Smooth muscle cell (in vitro differentiated cells): ENCODE results near the gene TMEM184C. TPM values are rescaled to one million over a fixed set of nuclear protein-coding genes. Genes with fewer than 3 reads are reported as not detected.

Experiments used
- DNase-seq: peaks from one replicate; lab custom pipeline; 2025; ENCODE audit not compliant: unreplicated experiment; lab: John Stamatoyannopoulos, UW
- H2AFZ ChIP-seq: fragments of 200-600 bp; sonication (generic); 2 replicates; pipeline ENCODE4 v1.6.0; 2016; ENCODE audit warnings: antibody characterized with exemption, low read depth, mild to moderate bottlenecking
- H3F3A ChIP-seq: fragments of 200-600 bp; sonication (generic); 2 replicates; pipeline ENCODE4 v1.6.0; 2017; ENCODE audit warnings: antibody characterized with exemption, low read depth
- H3K27ac ChIP-seq: fragments of 200-600 bp; sonication (generic); 2 replicates; pipeline ENCODE4 v1.5.1; 2016; ENCODE audit warnings: low read depth, mild to moderate bottlenecking
- H3K27me3 ChIP-seq: fragments of 200-600 bp; sonication (generic); 2 replicates; pipeline ENCODE4 v1.6.1; 2016; ENCODE audit warnings: low read depth, mild to moderate bottlenecking
- H3K36me3 ChIP-seq: fragments of 200-600 bp; sonication (generic); 2 replicates; pipeline ENCODE4 v1.5.1; 2016; ENCODE audit warnings: low read depth
- H3K4me1 ChIP-seq: fragments of 200-600 bp; sonication (generic); 2 replicates; pipeline ENCODE4 v1.5.1; 2016; ENCODE audit warnings: low read depth
- H3K4me2 ChIP-seq: fragments of 200-600 bp; sonication (generic); 2 replicates; pipeline ENCODE4 v1.6.0; 2016; ENCODE audit warnings: mild to moderate bottlenecking
- H3K4me3 ChIP-seq: fragments of 200-600 bp; sonication (generic); 2 replicates; pipeline ENCODE4 v1.5.1; 2016; ENCODE audit warnings: mild to moderate bottlenecking
- H3K79me2 ChIP-seq: fragments of 200-600 bp; sonication (generic); 2 replicates; pipeline ENCODE4 v1.6.0; 2016; ENCODE audit warnings: low read depth, mild to moderate bottlenecking
- H3K9ac ChIP-seq: fragments of 200-600 bp; sonication (generic); 2 replicates; pipeline ENCODE4 v1.6.0; 2016; ENCODE audit warnings: low read depth
- H3K9me3 ChIP-seq: fragments of 200-600 bp; sonication (generic); replicated peaks from 2 replicates; pipeline ENCODE4 v1.5.1; 2016; ENCODE audit warnings: low read depth
- H4K20me1 ChIP-seq: fragments of 200-600 bp; sonication (generic); 2 replicates; pipeline ENCODE4 v1.6.0; 2016; ENCODE audit warnings: low read depth
- WGBS: methylation state at CpG from one replicate; pipeline ENCODE4 v1.1.7; 2016; ENCODE audit warnings: low lambda C conversion rate; 5-methylcytosine and 5-hydroxymethylcytosine counted together
- polyA plus RNA-seq: library from polyadenylated mRNA; unstranded; fragments of >200 nt; fragmentation: Nextera tagmentation; extraction: Ambion mirVana; gene quantifications from 2 replicates; pipeline ENCODE4 v1.2.1, GENCODE V29; 2016
- total RNA-seq: library from RNA; depleted of rRNA; stranded (reverse); fragments of >200 nt; gene quantifications from 2 replicates; pipeline ENCODE4 v1.2.3, GENCODE V29; 2014
- TF ChIP-seq, protein P1 (sequence below): fragments of 200-600 bp; sonication (generic); IDR thresholded peaks from 2 replicates; pipeline ENCODE4 v1.5.1; 2017; ENCODE audit warnings: borderline replicate concordance, mild to moderate bottlenecking, antibody characterized with exemption; ENCODE audit not compliant: insufficient read depth, poor library complexity, severe bottlenecking

The TMEM184C gene
- total and polyA plus RNA-seq, 2 experiments from 2014 or later: 21.6 to 33.2 TPM

DNA sequence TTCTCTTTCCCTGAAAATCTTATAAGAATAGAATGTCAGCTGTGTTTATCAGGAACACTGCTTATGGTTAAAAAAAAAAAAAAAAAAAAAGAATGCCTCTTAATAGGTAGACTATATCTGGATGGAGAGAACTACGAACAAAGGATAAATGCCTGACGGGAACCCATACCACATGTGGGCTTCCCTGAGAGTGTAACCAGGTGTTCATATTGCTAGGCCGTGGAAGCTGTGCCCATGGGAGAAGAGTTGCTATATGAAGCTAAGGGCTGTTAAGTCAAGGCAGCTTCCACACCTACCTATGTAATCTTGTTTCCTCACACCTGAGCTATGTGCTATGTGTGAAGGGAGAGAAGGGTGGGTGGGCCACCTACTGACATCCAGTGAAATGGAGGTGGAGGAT is 27.3 kb downstream of the TMEM184C start:
- Histone ChIP-seq H3K27me3 (no peaks in the 10 kb centered on the region), H3K79me2 (no peaks in the 10 kb centered on the region), H3K4me2 (no peak overlapping the region), H4K20me1 (peaks cover 4% of the 10 kb centered on the region), H3K9me3 (no peaks in the 10 kb centered on the region), H3K4me1 (no peaks in the 10 kb centered on the region), H3K4me3 (no peak overlapping the region), H3F3A (no peaks in the 10 kb centered on the region), H2AFZ (no peak overlapping the region), H3K36me3 (no peaks in the 10 kb centered on the region), H3K9ac (no peak overlapping the region), H3K27ac (no peak overlapping the region)
- 96% methylated on average over 3 of the region's 3 CpGs for WGBS
- TF ChIP-seq, protein P1, sequence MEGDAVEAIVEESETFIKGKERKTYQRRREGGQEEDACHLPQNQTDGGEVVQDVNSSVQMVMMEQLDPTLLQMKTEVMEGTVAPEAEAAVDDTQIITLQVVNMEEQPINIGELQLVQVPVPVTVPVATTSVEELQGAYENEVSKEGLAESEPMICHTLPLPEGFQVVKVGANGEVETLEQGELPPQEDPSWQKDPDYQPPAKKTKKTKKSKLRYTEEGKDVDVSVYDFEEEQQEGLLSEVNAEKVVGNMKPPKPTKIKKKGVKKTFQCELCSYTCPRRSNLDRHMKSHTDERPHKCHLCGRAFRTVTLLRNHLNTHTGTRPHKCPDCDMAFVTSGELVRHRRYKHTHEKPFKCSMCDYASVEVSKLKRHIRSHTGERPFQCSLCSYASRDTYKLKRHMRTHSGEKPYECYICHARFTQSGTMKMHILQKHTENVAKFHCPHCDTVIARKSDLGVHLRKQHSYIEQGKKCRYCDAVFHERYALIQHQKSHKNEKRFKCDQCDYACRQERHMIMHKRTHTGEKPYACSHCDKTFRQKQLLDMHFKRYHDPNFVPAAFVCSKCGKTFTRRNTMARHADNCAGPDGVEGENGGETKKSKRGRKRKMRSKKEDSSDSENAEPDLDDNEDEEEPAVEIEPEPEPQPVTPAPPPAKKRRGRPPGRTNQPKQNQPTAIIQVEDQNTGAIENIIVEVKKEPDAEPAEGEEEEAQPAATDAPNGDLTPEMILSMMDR: no peak
- no peak for DNase-seq

DNA sequence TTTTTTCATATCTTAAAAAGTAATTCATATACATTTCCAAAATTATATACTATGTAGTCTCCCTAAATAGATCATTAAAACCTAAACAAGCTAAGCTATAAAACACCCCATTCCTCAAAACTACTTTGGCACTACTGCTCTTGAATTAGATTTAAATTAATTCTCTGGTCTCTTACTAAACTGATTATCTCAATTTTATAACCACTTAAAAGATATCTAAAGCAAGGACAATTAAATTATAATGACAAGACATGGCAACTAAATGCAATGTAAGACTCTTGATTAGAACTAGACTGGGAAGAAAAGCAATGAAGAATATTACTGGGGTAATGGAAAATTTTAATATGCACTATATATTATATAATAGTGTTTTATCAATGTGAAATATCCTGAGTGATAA is 27.9 kb downstream of the TMEM184C start:
- Histone ChIP-seq H3K4me3 (no peak overlapping the region), H3K79me2 (no peaks in the 10 kb centered on the region), H3K27ac (no peak overlapping the region), H3K9me3 (no peaks in the 10 kb centered on the region), H4K20me1 (peaks cover 4% of the 10 kb centered on the region), H3K4me2 (no peak overlapping the region), H3K27me3 (no peaks in the 10 kb centered on the region), H2AFZ (no peak overlapping the region), H3K4me1 (no peaks in the 10 kb centered on the region), H3K36me3 (no peaks in the 10 kb centered on the region), H3K9ac (no peak overlapping the region), H3F3A (no peaks in the 10 kb centered on the region)
- no peak for DNase-seq
- TF ChIP-seq, protein P1: no peak

DNA sequence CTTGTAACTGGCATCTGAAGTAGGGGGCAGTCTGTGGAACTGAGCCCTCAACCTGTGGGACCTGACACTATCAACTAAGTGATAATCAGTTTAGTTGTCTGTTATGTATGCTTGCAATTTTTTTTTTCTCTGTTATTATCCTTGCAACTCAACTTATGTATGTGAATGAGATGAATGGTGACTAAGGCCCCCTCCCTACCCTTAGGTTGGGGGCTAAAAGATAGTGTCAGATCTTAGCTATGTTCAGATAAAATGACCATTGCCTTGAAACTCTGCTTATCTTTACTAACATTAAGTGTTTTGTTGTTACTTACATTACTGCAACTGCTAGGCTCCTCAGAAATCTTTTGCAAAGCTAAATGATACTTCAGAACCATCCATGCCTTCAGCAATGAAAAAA is 31.5 kb downstream of the TMEM184C start:
- Histone ChIP-seq H4K20me1 (peaks cover 4% of the 10 kb centered on the region), H3K9me3 (no peaks in the 10 kb centered on the region), H3F3A (no peaks in the 10 kb centered on the region), H3K27me3 (no peaks in the 10 kb centered on the region), H2AFZ (no peak overlapping the region), H3K4me2 (no peak overlapping the region), H3K4me3 (no peak overlapping the region), H3K4me1 (no peaks in the 10 kb centered on the region), H3K27ac (no peak overlapping the region), H3K9ac (no peak overlapping the region), H3K79me2 (peaks cover 12% of the 10 kb centered on the region), H3K36me3 (no peaks in the 10 kb centered on the region)
- TF ChIP-seq, protein P1: no peak
- DNase-seq: no peak

DNA sequence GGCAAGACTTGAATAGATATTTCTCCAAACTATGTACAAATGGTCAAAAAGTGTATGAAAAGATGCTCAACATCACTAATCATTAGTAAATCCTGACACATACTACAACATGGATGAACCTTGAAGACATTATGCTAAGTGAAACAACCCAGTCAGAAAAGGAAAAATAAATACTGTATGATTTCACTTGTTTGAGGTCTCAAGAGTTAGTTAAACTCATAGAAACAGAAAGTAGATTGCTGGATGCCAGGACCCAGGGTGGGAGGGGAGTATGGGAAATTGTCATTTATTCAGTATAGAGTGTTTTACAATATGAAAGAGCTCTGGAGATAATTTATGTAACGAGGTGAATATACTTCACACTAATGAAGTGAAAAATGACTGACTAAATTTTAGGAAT is 34.4 kb downstream of the TMEM184C start:
- DNase-seq: no peak
- no peaks in the 10 kb centered on the region for H3K4me1 ChIP-seq
- peaks cover 4% of the 10 kb centered on the region for H4K20me1 ChIP-seq
- H3K4me2 ChIP-seq: no peak overlapping the region
- TF ChIP-seq, protein P1: no peak
- H3F3A ChIP-seq: no peaks in the 10 kb centered on the region
- H3K79me2 ChIP-seq: peaks cover 12% of the 10 kb centered on the region
- H3K9me3 ChIP-seq: no peaks in the 10 kb centered on the region
- H2AFZ ChIP-seq: no peak overlapping the region
- H3K27ac ChIP-seq: no peak overlapping the region
- no peaks in the 10 kb centered on the region for H3K27me3 ChIP-seq
- 100% methylated on average over 1 of the region's 1 CpG for WGBS
- no peak overlapping the region for H3K4me3 ChIP-seq
- H3K9ac ChIP-seq: no peak overlapping the region
- no peaks in the 10 kb centered on the region for H3K36me3 ChIP-seq
